ENCODE data around the gene ENHO. TPM values are rescaled to one million over a fixed set of nuclear protein-coding genes. Genes with fewer than 3 reads are reported as not detected.

ENHO gene
- total and polyA plus RNA-seq, 2 experiments from 2014 or later, result not detected

- Histone ChIP-seq H3K9me2 (ENCODE audit: insufficient read depth) (no peaks in the 10 kb centered on the region), H3K27ac (no peak overlapping the region), H3K79me2 (ENCODE audit: insufficient read depth) (no peaks in the 10 kb centered on the region), H3K4me3 (no peak overlapping the region), H3K36me3 (ENCODE audit: low read depth) (no peaks in the 10 kb centered on the region), H2AFZ (no peak overlapping the region), H3K27me3 (replicated peaks; ENCODE audit: insufficient read depth) (0 out of 2 replicates have a peak, but pooled peaks cover 7% of the 10 kb centered on the region), H3F3A (ENCODE audit: insufficient read depth) (no peaks in the 10 kb centered on the region), H3K9me3 (ENCODE audit: low read depth) (no peaks in the 10 kb centered on the region), H3K4me1 (ENCODE audit: insufficient read depth) (peaks cover 10% of the 10 kb centered on the region), H4K20me1 (ENCODE audit: insufficient read depth) (no peaks in the 10 kb centered on the region), H3K9ac (no peak overlapping the region), H3K4me2 (ENCODE audit: unreplicated experiment) (no peak overlapping the region)
- in situ Hi-C loops (cut with MboI), result loop anchor here (25.0 kb wide), 1 partner anchor 112 kb away; the partner anchor contains the start of genes DCTN3 and RPP25L
- 2% methylated on average over 6 of the region's 6 CpGs for WGBS, 2 experiments (ENCODE audit: low coverage in 1 of 2, low lambda C conversion rate in 2 of 2, missing lambda C conversion rate in 2 of 2)
- no peak for TF ChIP-seq EZH2phosphoT487 (IDR thresholded peaks at IDR 0.05; ENCODE audit: insufficient read depth, low read depth)
- TF ChIP-seq EZH2 (IDR thresholded peaks at IDR 0.05; ENCODE audit: insufficient read depth, poor library complexity, severe bottlenecking), result no peak
- DNase-seq, result peak; percentile 46
Observed at GRCh38 chr9:34500623-34501267, 22.0 kb downstream of the ENHO start.

GRCh38 chr9:34499076-34499475 lies 23.7 kb downstream of the ENHO start:
- 64 to 82% methylated on average over 2 of the region's 2 CpGs for WGBS, 2 experiments (ENCODE audit: low coverage in 1 of 2, low lambda C conversion rate in 2 of 2, missing lambda C conversion rate in 2 of 2)
- 0 out of 2 replicates have a peak, but pooled peaks cover 7% of the 10 kb centered on the region for H3K27me3 ChIP-seq (replicated peaks; ENCODE audit: insufficient read depth)
- H3K9me3 ChIP-seq (ENCODE audit: low read depth), result no peaks in the 10 kb centered on the region
- in situ Hi-C loops (cut with MboI), result loop anchor here (10.0 kb wide), 1 partner anchor 64 kb away; no protein-coding TSS in a partner anchor
- DNase-seq, result no peak
- no peak for TF ChIP-seq EZH2phosphoT487 (IDR thresholded peaks at IDR 0.05; ENCODE audit: insufficient read depth, low read depth)
- no peak for TF ChIP-seq EZH2 (IDR thresholded peaks at IDR 0.05; ENCODE audit: insufficient read depth, poor library complexity, severe bottlenecking)
- peaks cover 10% of the 10 kb centered on the region for H3K4me1 ChIP-seq (ENCODE audit: insufficient read depth)
- H3K36me3 ChIP-seq (ENCODE audit: low read depth), result no peaks in the 10 kb centered on the region
- H3K79me2 ChIP-seq (ENCODE audit: insufficient read depth), result no peaks in the 10 kb centered on the region
- H3F3A ChIP-seq (ENCODE audit: insufficient read depth), result no peaks in the 10 kb centered on the region
- H3K4me2 ChIP-seq (ENCODE audit: unreplicated experiment), result no peak overlapping the region
- no peak overlapping the region for H3K4me3 ChIP-seq
- no peaks in the 10 kb centered on the region for H4K20me1 ChIP-seq (ENCODE audit: insufficient read depth)
- no peak overlapping the region for H3K9ac ChIP-seq
- H3K27ac ChIP-seq, result no peak overlapping the region
- H3K9me2 ChIP-seq (ENCODE audit: insufficient read depth), result no peaks in the 10 kb centered on the region
- H2AFZ ChIP-seq, result no peak overlapping the region

- no peak overlapping the region for H3K4me2 ChIP-seq (ENCODE audit: unreplicated experiment)
- DNase-seq, result no peak
- H3F3A ChIP-seq (ENCODE audit: insufficient read depth), result no peaks in the 10 kb centered on the region
- WGBS, 2 experiments (ENCODE audit: low coverage in 1 of 2, low lambda C conversion rate in 2 of 2, missing lambda C conversion rate in 2 of 2), result 24 to 28% methylated on average over 3 of the region's 3 CpGs
- H3K4me3 ChIP-seq, result no peak overlapping the region
- H3K79me2 ChIP-seq (ENCODE audit: insufficient read depth), result no peaks in the 10 kb centered on the region
- no peaks in the 10 kb centered on the region for H4K20me1 ChIP-seq (ENCODE audit: insufficient read depth)
- H3K27me3 ChIP-seq (replicated peaks; ENCODE audit: insufficient read depth), result 0 out of 2 replicates have a peak, but pooled peaks cover 7% of the 10 kb centered on the region
- no peaks in the 10 kb centered on the region for H3K9me3 ChIP-seq (ENCODE audit: low read depth)
- in situ Hi-C loops (cut with MboI), result loop anchor here (10.0 kb wide), 1 partner anchor 64 kb away; no protein-coding TSS in a partner anchor
- no peak overlapping the region for H3K27ac ChIP-seq
- no peaks in the 10 kb centered on the region for H3K36me3 ChIP-seq (ENCODE audit: low read depth)
- peaks cover 10% of the 10 kb centered on the region for H3K4me1 ChIP-seq (ENCODE audit: insufficient read depth)
- H3K9me2 ChIP-seq (ENCODE audit: insufficient read depth), result no peaks in the 10 kb centered on the region
- TF ChIP-seq EZH2phosphoT487 (IDR thresholded peaks at IDR 0.05; ENCODE audit: insufficient read depth, low read depth) (no peak), EZH2 (IDR thresholded peaks at IDR 0.05; ENCODE audit: insufficient read depth, poor library complexity, severe bottlenecking) (no peak)
- H3K9ac ChIP-seq, result no peak overlapping the region
- no peak overlapping the region for H2AFZ ChIP-seq
Observed at GRCh38 chr9:34498553-34498952, 24.2 kb downstream of the ENHO start.

DNA sequence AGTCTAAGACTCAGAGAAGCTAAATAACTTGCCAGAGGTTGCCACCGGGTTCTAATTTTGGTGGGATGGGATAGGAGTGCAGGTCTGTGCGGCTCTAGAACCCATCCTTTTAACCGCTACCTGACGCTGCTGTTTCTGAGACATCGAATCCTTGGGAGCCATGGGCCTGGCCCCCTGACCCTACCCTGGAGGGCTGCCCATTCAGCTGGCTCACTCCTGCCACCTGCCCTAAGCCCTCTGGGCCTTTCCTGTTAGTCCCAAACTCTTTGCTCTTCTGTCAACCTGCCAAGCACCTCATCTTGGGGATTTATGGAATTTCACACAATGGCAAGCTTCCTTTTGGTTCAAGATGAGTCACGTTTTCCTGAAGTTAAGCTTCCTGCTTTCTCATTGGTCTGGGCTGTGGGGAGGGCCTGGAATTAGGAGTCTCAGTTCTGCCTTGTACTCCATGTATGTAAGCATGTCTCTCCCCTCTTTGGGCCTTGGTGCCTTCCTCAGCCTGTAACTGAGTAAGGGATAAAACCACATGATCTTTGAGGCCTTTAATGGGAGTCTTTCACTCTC lies 26.6 kb downstream of the ENHO start:
- H3F3A ChIP-seq (ENCODE audit: insufficient read depth), result no peaks in the 10 kb centered on the region
- H3K79me2 ChIP-seq (ENCODE audit: insufficient read depth), result no peaks in the 10 kb centered on the region
- no peaks in the 10 kb centered on the region for H4K20me1 ChIP-seq (ENCODE audit: insufficient read depth)
- H3K4me2 ChIP-seq (ENCODE audit: unreplicated experiment), result no peak overlapping the region
- H3K4me1 ChIP-seq (ENCODE audit: insufficient read depth), result no peaks in the 10 kb centered on the region
- no peak overlapping the region for H2AFZ ChIP-seq
- WGBS, 2 experiments (ENCODE audit: low coverage in 1 of 2, low lambda C conversion rate in 2 of 2, missing lambda C conversion rate in 2 of 2), result 70 to 79% methylated on average over 6 of the region's 6 CpGs
- H3K27ac ChIP-seq, result no peak overlapping the region
- no peak overlapping the region for H3K4me3 ChIP-seq
- H3K36me3 ChIP-seq (ENCODE audit: low read depth), result no peaks in the 10 kb centered on the region
- H3K9me2 ChIP-seq (ENCODE audit: insufficient read depth), result no peaks in the 10 kb centered on the region
- no peak overlapping the region for H3K9ac ChIP-seq
- peak; percentile 10 for DNase-seq
- TF ChIP-seq EZH2 (IDR thresholded peaks at IDR 0.05; ENCODE audit: insufficient read depth, poor library complexity, severe bottlenecking) (no peak), EZH2phosphoT487 (IDR thresholded peaks at IDR 0.05; ENCODE audit: insufficient read depth, low read depth) (no peak)
- H3K27me3 ChIP-seq (replicated peaks; ENCODE audit: insufficient read depth), result 0 out of 2 replicates have a peak, but pooled peaks cover 7% of the 10 kb centered on the region
- no peaks in the 10 kb centered on the region for H3K9me3 ChIP-seq (ENCODE audit: low read depth)
- in situ Hi-C loops (cut with MboI), result loop anchor here (10.0 kb wide), 1 partner anchor 61 kb away; no protein-coding TSS in a partner anchor

All from GM23248 (cell line).